ENCODE measurements around the gene UIMC1.

UIMC1 gene

DNA sequence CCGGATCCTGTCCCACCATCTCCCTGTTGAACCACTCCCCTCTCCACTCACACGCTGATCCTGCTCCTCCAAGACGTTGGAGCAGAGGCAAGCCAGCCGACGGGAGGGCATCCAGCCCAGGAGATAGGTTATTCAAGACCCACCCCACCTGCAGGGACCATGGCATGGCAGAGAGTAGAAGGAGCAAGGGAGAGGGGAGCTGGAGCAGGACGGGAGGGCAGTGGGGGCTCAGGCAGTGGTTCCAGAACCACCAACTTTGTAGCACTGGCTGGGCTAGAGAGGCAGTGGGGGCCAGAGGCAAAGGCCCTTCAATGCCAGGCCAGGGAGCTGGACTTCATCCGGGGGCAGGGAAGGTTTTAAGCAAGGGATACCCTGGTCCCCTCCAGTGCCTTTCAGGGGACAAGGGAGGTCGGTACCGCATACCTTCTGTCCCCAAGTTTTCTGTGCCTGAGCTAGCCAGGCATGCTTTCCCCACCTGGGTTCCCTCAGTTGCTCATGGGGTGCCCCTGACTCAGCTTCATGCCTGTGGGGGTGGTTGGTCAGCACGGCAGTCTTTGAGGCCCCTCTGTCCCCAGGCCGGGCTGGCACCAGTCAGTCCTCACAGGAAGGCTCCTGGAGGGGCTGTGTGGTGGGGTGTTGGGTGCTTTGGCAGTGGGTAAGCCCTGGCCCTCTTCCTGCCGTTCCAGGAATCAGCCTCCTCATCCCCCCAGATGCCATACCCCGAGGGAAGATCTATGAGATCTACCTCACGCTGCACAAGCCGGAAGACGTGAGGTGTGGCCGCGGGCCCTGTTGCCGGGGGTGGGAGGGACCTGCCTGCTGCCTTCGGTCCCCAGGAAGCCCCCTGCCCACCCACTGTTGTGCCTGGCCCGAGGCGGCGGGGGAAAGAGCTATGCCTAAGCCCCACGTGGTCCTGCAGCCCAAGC lies 129.8 kb downstream of the UIMC1 start:
- TF ChIP-seq CEBPB (IDR thresholded peaks at IDR 0.05) (no peak), TAF1 (IDR thresholded peaks at IDR 0.05; ENCODE audit: low read depth) (no peak), EP300 (IDR thresholded peaks at IDR 0.05; ENCODE audit: borderline replicate concordance) (no peak), CREB1 (IDR thresholded peaks at IDR 0.05; ENCODE audit: low read depth) (no peak), FOXM1 (IDR thresholded peaks at IDR 0.05; ENCODE audit: borderline replicate concordance, low read depth) (no peak), TEAD4 (IDR thresholded peaks at IDR 0.05) (no peak), TCF12 (IDR thresholded peaks at IDR 0.05; ENCODE audit: low read depth) (no peak), NFIC (IDR thresholded peaks at IDR 0.05) (no peak), RAD21 (IDR thresholded peaks at IDR 0.05; ENCODE audit: low read depth) (no peak), ZBTB7A (IDR thresholded peaks at IDR 0.05; ENCODE audit: low read depth) (no peak), YY1 (IDR thresholded peaks at IDR 0.05; ENCODE audit: low read depth) (no peak), EGR1 (IDR thresholded peaks at IDR 0.05) (no peak)
- TF ChIP-seq, protein P1, sequence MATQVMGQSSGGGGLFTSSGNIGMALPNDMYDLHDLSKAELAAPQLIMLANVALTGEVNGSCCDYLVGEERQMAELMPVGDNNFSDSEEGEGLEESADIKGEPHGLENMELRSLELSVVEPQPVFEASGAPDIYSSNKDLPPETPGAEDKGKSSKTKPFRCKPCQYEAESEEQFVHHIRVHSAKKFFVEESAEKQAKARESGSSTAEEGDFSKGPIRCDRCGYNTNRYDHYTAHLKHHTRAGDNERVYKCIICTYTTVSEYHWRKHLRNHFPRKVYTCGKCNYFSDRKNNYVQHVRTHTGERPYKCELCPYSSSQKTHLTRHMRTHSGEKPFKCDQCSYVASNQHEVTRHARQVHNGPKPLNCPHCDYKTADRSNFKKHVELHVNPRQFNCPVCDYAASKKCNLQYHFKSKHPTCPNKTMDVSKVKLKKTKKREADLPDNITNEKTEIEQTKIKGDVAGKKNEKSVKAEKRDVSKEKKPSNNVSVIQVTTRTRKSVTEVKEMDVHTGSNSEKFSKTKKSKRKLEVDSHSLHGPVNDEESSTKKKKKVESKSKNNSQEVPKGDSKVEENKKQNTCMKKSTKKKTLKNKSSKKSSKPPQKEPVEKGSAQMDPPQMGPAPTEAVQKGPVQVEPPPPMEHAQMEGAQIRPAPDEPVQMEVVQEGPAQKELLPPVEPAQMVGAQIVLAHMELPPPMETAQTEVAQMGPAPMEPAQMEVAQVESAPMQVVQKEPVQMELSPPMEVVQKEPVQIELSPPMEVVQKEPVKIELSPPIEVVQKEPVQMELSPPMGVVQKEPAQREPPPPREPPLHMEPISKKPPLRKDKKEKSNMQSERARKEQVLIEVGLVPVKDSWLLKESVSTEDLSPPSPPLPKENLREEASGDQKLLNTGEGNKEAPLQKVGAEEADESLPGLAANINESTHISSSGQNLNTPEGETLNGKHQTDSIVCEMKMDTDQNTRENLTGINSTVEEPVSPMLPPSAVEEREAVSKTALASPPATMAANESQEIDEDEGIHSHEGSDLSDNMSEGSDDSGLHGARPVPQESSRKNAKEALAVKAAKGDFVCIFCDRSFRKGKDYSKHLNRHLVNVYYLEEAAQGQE (IDR thresholded peaks at IDR 0.05; ENCODE audit: low read depth): no peak
- TF ChIP-seq, protein P2, sequence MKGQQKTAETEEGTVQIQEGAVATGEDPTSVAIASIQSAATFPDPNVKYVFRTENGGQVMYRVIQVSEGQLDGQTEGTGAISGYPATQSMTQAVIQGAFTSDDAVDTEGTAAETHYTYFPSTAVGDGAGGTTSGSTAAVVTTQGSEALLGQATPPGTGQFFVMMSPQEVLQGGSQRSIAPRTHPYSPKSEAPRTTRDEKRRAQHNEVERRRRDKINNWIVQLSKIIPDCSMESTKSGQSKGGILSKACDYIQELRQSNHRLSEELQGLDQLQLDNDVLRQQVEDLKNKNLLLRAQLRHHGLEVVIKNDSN (IDR thresholded peaks at IDR 0.05): no peak
- TF ChIP-seq, protein P3, sequence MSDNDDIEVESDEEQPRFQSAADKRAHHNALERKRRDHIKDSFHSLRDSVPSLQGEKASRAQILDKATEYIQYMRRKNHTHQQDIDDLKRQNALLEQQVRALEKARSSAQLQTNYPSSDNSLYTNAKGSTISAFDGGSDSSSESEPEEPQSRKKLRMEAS (IDR thresholded peaks at IDR 0.05): no peak

DNA sequence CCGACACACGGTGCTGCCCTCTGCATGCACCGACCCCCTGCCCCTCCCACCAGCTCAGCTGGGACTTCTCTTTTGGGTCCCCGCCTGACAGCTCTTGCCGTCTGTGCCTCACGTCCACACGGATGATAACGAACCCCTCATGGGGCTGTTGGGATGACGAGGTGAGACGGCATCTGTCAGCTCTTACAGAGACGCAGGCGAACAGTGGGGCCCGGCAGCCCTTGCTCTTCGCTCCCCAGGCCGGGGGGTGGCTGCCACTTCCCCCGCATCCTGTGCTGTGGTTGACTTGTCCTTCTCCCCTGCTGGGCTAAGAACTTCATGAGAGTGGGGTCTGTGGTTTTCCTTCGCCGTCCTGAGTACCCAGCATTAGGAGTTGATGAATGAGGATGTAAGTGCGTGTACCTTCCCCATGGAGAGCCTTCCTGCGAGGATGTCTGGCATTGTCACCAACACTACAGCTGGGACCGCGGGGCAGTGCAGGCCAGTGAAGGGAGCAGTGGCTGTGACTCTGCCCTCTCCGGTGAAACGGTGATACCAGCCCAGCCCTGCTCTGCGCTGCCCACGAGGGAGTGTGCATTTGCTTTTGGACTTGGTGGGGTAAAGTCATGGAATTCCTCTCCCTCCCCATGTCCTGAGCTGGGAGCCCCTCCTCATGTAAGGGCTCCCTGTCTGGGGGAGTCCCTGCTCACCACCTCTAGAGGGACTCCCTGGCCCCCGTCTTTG lies 130.6 kb downstream of the UIMC1 start:
- no peak for TF ChIP-seq EP300 (IDR thresholded peaks at IDR 0.05; ENCODE audit: borderline replicate concordance)

DNA sequence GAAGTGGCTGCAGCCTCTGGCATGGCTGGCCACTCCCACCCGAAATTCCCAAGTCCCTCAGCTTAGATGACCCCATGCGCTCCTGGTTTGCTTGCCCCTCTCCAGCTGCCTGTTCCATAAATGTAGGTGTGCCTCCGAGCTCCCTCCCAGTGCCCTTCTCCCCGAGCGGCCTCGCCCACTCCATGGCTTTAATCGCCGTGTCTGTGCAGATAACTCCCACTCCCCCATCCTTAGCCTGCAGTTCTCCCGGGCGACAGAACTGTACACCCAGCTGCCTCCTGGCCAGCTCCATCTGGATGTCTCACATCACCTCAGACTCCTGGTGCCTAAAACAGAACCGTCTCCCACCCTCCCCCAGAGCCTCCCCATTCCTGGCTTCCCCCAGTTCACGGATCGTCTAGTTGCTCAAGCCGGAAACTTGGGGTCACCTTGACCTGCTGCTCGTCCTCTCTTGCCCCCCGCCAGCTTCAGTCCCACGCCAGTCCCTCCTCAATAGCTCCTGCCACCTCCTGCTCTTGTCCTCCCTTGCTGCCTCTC lies 131.5 kb downstream of the UIMC1 start:
- TF ChIP-seq NFIC (IDR thresholded peaks at IDR 0.05) (no peak), EP300 (IDR thresholded peaks at IDR 0.05; ENCODE audit: borderline replicate concordance) (no peak), TCF12 (IDR thresholded peaks at IDR 0.05; ENCODE audit: low read depth) (no peak), RAD21 (IDR thresholded peaks at IDR 0.05; ENCODE audit: low read depth) (no peak), TEAD4 (IDR thresholded peaks at IDR 0.05) (no peak), CREB1 (IDR thresholded peaks at IDR 0.05; ENCODE audit: low read depth) (no peak)

DNA sequence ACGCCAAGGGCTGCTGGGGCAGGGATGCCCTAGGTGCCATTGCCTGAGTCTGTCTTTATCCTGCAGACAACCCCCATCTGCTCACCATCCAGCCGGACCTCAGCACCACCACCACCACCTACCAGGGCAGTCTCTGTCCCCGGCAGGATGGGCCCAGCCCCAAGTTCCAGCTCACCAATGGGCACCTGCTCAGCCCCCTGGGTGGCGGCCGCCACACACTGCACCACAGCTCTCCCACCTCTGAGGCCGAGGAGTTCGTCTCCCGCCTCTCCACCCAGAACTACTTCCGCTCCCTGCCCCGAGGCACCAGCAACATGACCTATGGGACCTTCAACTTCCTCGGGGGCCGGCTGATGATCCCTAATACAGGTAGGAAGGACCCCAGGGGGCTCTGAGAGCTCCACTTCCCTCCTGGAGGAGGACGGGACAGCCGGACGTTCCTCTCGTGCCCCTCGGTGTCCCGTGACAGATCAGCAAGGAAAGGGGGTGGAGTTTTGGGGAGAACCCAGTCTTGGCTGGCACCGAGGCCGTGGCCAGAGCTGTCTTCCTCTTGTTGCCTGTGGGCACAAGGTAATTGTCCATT lies 132.3 kb downstream of the UIMC1 start:
- TF ChIP-seq NFIC (IDR thresholded peaks at IDR 0.05): no peak

DNA sequence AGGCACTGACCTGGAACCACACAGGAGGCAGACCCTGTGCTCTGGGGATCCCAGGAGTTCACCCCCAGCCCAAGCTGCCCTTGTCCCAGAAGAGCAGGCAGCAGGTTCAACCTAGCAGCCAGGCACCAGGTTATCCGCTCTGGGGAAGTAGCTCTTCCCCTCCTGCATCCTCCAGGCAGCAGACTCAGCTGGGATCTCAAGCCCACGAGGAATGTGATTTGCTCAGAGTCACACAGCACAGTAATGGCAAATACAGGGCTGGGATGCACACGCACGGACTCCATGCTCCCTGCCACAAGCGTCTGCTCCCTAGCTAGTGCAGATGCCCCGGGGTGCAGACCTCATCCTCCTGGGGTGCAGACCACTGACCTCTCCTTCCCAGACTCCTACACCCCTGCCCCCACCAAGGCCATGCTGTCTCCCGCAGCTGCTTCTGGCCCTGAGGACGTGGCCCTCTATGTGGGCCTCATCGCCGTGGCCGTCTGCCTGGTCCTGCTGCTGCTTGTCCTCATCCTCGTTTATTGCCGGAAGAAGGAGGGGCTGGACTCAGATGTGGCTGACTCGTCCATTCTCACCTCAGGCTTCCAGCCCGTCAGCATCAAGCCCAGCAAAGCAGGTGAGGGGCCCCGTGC lies 132.9 kb downstream of the UIMC1 start:
- no peak for TF ChIP-seq NFIC (IDR thresholded peaks at IDR 0.05)
- TF ChIP-seq EGR1 (IDR thresholded peaks at IDR 0.05): no peak
- TF ChIP-seq, protein P1 (IDR thresholded peaks at IDR 0.05; ENCODE audit: low read depth): no peak
- TF ChIP-seq CEBPB (IDR thresholded peaks at IDR 0.05): no peak
- TF ChIP-seq TCF12 (IDR thresholded peaks at IDR 0.05; ENCODE audit: low read depth): no peak
- TF ChIP-seq ZBTB7A (IDR thresholded peaks at IDR 0.05; ENCODE audit: low read depth): no peak
- TF ChIP-seq CREB1 (IDR thresholded peaks at IDR 0.05; ENCODE audit: low read depth): no peak
- TF ChIP-seq, protein P3 (IDR thresholded peaks at IDR 0.05): no peak
- no peak for TF ChIP-seq TAF1 (IDR thresholded peaks at IDR 0.05; ENCODE audit: low read depth)
- TF ChIP-seq TEAD4 (IDR thresholded peaks at IDR 0.05): no peak
- no peak for TF ChIP-seq YY1 (IDR thresholded peaks at IDR 0.05; ENCODE audit: low read depth)
- TF ChIP-seq EP300 (IDR thresholded peaks at IDR 0.05; ENCODE audit: borderline replicate concordance): no peak
- TF ChIP-seq, protein P2 (IDR thresholded peaks at IDR 0.05): no peak

Data from Ishikawa (cell line).